ENCODE data around the gene ZNF385D.

Gene ZNF385D

DNA sequence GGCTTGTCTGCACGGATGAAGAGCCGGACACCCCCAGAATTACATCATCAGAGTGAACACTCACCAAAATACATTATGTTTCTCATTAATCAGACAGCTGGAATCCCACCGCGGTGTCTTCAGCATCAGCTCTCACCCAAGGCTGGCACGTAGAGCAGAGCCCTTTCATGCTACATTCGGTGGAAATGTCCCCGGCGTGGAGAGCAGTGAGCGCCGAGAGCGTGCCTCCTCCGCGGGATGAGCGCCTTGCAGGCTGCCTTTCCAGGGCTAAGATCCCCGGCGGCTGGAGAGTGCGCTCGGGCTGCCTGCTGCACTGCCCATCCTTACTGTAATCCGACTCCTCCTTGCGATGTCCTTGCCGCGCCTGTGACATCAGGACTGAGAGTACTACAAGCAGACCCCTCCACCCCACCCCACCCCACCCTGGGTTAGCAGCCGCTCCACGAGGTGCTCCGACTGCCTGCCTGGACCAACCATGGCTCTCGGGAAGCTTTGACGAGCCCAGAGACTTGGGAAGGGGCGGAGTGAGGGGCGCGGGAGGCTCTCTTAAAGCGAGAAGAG, at the start of gene ZNF385D:
Gene ZNF385D (minus strand): TSS at position 380 of the 561 bp plus-strand sequence. CDS start 294 bp downstream, at position 86.
- DNase-seq: no peak

DNA sequence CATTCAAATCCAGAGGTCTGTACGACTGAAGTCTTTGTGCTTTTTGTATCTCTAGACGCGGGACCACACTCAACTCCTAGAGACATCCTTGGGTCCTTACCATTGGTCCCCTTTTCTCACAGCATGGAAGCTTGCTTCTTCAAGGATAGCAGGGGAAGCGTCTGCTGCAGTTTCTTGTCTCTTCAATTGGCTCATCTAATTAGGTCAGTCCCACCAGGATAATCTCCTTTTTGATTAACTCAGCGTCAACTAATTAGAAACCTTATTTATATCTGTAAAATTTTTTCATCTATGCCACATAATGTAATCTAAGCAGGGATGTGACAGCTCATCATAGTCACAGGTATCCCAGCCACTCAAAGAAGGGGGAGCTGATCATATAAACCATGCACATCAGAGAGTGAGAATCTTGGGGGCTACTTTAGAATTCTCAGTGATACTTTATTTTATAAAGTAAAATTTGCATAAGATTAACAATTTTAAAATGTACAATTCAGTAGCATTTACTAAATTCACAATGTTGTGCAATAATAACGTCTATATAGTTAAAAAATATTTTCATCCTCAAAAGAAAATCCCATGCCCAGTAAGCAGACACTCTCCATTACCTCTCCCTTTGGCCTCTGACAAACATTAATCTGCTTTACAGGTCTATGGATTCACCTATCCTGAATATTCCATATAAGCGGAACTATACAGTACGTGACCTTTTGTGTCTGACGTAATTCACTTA, 47.5 kb upstream of the ZNF385D start:
- no peak for DNase-seq

DNA sequence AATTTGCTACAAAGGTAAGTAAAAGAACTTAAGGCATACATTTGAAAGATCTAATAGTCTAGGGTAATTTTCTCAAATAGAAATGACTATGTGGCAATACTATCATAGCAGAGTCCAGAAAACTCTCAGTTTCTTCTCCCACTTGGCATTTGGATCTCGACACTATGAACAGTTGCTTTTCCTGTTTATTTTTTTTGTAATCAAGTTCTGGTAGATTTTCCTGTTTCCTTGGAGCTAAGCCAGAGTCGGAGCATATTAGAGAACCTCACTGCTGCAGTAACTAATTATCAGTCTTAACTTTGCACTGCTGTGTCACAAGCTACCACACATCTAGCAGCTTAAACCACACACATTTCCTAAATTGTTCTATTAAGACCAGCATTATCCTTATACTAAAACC, 44.9 kb upstream of the ZNF385D start:
- DNase-seq: no peak

DNA sequence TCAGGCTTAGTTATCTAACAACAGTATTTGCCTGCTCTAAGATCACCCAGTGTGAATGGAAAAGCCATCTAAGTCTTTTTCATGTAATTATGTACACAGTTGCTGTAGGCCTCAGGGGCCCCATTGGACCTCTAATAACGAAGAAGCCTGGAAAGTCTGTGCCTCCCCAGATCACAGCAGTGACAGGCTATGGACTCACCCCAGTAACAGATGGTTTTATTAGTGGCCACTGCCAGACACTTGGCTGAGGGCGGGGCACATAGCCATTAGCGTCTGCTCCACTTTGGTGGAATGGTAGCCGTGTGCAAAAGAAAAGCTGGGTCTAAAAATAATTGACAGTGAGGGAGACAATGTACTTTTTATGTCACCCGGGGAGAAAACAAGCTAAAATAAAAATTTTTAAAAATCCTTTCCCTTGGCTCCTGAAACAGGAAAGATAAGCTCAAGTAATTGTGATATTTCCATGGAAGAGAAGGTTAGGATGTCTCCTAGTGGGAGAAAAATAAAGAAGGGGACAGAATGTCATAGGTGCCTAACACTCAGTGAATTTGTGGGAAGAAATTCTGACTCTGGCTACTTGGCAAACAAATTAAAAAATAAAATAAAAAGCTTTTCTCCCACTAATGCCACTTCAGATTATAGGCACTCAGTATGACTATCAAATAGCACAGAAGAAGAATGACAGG, 44.3 kb upstream of the ZNF385D start:
- DNase-seq: no peak

DNA sequence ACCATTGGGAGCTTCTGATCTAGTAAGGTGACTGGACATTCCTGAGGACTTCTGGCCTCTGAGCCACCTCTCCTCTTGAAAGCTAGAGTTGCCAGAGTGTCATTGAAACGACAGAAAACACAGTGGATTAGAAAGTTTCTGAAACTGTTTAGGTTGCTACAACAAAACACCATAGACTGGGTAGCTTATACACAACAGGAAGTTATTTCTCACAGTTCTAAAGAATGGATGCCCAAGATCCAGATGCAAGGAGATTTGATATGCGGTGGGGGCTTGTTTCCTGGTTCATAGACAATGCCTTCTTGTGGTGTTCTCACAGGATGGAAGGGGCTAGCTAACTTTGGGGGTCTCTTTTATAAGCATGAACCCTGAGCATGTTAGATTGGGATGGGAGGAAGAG, 43.3 kb upstream of the ZNF385D start:
- DNase-seq: no peak

DNA sequence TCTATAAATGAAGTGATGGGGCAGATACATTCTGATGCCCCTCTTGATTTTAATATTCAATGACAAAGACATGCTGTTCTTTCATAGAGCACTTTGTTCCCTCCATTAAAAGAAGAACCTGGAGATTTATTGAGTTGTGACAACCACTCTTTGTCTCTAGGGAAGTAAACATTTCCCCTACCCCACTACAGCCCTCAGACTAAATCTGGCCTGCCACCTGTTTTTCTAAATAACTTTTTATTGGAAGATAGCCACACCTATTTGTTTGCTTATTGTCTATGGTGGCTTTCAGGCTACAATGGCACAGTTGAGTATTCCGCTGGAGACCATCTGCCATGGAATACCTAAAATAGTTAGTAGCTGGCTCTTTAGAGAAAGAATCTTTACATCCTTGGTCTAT, 41.2 kb upstream of the ZNF385D start:
- no peak for DNase-seq

GRCh38 chr3:21791356-21791755, 40.3 kb upstream of the ZNF385D start:
- no peak for DNase-seq

- DNase-seq: no peak
These were observed 39.5 kb upstream of the ZNF385D start for GRCh38 chr3:21790466-21790865.

GRCh38 chr3:21789730-21790129, 38.7 kb upstream of the ZNF385D start:
- DNase-seq: no peak

GRCh38 chr3:21786438-21786797, 35.4 kb upstream of the ZNF385D start:
- no peak for DNase-seq

- DNase-seq: no peak
These were observed 34.9 kb upstream of the ZNF385D start for GRCh38 chr3:21785765-21786437.

GRCh38 chr3:21783839-21784238, 32.8 kb upstream of the ZNF385D start:
- DNase-seq: no peak

DNA sequence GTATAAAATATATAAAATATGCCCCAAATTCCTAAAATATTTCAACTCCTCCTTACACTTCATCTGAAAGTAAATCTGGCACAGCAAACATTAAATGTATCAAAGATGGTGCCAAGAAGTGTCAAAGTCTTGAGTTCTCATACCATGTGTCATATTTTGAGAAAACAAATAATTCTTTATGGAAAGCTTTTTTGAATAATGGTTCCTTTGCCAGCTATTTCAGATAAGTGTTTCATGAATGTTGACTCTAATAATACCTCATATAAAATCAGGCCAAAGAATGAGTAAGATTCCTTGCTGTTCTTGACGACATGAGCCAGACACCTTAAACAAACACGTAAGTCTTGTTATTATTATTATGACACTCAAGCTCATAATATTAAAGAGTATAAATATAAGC, 30.3 kb upstream of the ZNF385D start:
- no peak for DNase-seq

DNA sequence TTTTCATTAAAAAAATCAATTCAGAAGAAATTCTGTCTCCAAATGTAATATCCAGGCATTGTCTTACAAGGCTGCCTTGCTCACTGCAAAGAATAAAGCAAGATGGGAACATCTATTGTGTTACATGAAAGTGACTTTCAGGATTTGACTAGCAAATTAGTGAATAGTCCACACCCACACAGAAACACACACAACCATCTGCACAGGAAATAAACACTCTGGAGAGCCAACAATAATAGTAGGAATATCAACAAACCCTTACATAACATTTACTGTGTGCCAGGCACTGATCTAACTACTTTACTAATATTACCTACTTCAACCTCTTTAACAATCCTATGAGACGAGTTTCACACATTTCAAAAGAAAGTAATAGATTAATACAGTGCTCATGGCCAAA, 28.9 kb upstream of the ZNF385D start:
- DNase-seq: no peak

DNA sequence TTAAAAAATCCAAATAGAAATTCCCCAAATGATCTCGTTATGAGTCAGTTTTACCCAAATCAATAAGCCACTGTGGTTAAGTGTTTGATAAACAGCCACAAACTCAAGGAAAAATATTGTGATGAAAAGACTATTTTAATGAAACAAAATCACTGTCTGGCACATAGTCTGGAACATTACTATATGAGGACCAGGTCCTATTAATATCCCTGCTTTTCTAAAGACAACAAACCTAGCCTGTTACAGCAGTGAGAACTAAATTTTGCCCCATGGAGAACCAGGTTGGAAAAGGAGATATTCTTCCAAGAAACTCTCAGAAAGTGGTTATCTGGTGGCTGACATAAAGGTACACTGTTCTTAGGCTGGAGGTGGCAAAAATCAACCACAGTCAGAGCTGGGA, 27.7 kb upstream of the ZNF385D start:
- no peak for DNase-seq

DNA sequence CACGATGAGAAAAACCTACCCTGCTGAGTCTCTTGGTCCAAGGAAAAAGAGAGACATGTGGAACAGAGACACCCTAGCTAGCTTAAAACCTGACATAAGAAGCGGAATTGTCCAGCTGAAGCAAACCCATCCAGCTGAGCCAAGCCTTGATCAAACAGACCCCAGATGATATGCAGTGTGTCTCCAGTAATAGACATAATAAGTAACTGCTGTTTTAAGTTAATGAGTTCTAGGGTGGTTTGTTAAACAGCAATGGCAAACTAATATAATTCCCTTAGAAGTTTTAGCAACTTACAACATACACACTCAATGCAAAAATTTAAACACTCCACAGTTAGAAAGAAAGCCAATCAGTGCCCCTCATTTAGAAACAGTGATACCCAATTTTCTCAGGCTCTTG, 26.8 kb upstream of the ZNF385D start:
- DNase-seq: no peak

- no peak for DNase-seq
These were observed 15.0 kb upstream of the ZNF385D start for GRCh38 chr3:21766002-21766401.

GRCh38 chr3:21755896-21756295, 4.9 kb upstream of the ZNF385D start:
- no peak for DNase-seq

DNA sequence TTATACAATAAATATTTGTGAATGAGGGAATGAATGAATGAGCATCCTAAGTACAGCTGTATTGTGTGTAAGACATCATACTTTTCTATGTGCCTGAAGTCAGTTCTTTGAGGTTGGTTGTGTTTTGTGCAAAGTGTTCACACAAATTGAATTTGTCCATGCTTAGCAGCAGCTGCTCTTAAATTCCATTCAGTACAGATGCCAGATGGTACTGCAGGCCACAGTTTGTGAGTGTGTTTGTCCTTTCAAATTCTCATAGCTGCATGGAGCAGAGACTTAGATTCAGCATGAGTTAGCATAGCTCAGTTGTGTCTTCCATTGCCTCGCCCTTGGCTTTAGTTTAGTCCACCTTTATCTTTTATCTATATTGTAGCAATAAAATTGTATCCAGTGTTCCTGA, 3.8 kb upstream of the ZNF385D start:
- no peak for DNase-seq

GRCh38 chr3:21752749-21753347, 1.8 kb upstream of the ZNF385D start:
- DNase-seq: no peak

- DNase-seq: no peak
These were observed 876 bp upstream of the ZNF385D start for GRCh38 chr3:21751886-21752285.

DNA sequence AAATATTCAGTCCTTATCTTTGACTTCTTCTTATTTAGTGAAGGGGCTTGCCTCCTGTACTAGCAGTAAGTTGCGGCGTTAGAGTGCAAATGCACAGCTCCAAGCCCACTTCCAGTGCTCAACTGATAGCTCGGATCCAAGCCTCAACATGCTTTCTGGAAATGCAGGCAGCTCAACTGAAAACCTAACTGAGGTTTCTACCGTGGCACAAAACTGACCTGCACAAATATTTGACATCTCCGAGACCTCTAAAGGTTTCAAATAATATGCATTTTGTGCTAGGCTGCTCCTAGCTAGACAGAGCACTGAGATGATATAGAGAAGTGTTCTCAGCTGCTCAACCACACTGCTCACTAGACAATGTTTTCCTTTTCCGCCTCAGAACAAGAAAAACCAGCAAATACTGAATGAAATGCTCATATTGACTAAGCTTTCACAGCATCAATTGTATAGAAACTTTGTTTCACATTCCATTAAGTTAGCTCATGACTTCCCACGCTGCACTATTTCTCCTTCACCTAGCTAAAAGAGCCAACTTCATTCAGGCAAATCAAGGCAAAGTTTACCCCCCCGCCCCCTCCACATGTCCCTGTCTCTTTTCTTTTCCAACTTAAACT, 822 bp downstream of the ZNF385D start:
- no peak for DNase-seq

DNA sequence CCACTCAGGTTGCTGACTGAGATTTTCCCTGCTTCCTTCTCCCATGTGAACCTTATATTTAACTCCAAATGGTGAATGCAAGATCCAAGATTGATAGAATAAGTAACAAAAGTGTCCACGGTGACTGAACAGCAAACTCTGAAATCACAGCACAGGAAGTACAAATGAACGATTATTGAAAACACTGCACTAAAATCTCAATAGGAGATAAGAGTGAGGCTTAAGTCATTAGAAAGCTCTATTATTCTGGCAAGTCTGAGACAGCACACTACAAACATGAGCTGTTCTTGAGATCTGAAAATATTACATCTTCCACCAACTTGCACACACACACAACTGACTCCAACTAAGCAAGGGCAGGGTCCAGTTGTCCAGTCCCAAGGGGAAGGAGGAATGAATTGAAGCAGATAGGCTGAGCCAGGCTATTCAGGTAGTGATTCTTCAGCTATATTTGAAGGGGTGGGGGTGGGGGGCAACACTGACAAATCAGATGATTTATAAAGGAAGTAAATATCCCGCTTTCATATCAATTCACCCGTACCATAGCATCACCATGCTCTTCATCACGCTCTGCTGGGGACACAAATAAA, 2.9 kb downstream of the ZNF385D start:
- no peak for DNase-seq
